Kidney (tissue), 14 donors: ENCODE results near the gene NTRK2. TPM values are rescaled to one million over a fixed set of nuclear protein-coding genes. Genes with fewer than 3 reads are reported as not detected.

Experiments
- DNase-seq, 5 donors: peaks; one replicate each; pipeline ENCODE4 v3.0.0-alpha.2; 2013 to 2020
- FAIRE-seq: peaks from 2 replicates; lab custom pipeline; 2012; peaks lifted over from hg19 to GRCh38; lab: Jason Lieb, UNC
- H3K27ac ChIP-seq, 2 donors: one replicate each; pipeline ENCODE4 v1.7.0; 2013; ENCODE audit warnings: low read depth in 2 of 2, low read length in 2 of 2, inconsistent platforms in 1 of 2
- H3K27me3 ChIP-seq: one replicate; pipeline ENCODE4 v1.7.1; 2013; ENCODE audit warnings: low read length, inconsistent platforms; ENCODE audit not compliant: control insufficient read depth, insufficient read depth
- H3K36me3 ChIP-seq, 3 donors: one replicate each; pipeline versions ENCODE4 v1.7.0 to v1.7.1; 2013; ENCODE audit warnings: low read length in 3 of 3, control low read depth in 1 of 3, inconsistent platforms in 1 of 3; ENCODE audit not compliant: insufficient read depth in 3 of 3, control insufficient read depth in 2 of 3
- H3K4me1 ChIP-seq, 3 donors: one replicate each; pipeline versions ENCODE4 v1.7.0 to v1.7.1; 2013; ENCODE audit warnings: low read length in 3 of 3, inconsistent platforms in 1 of 3, low read depth in 1 of 3; ENCODE audit not compliant: control insufficient read depth in 2 of 3, insufficient read depth in 2 of 3
- H3K4me3 ChIP-seq, 3 donors: one replicate each; pipeline versions ENCODE4 v1.7.0 to v1.8.1; 2013; ENCODE audit warnings: low read length in 3 of 3, control low read depth in 1 of 3, inconsistent platforms in 1 of 3
- H3K9ac ChIP-seq, 3 donors: one replicate each; pipeline versions ENCODE4 v1.7.0 to v1.7.1; 2013; ENCODE audit warnings: low read length in 3 of 3, control low read depth in 1 of 3, inconsistent platforms in 1 of 3
- H3K9me3 ChIP-seq, 3 donors: one replicate each; pipeline versions ENCODE4 v1.7.0 to v1.7.1; 2013; ENCODE audit warnings: low read length in 3 of 3, control low read depth in 1 of 3, inconsistent platforms in 1 of 3; ENCODE audit not compliant: control insufficient read depth in 2 of 3, insufficient read depth in 1 of 3
- CTCF ChIP-seq: IDR thresholded peaks from 3 replicates; pipeline ENCODE4 v1.5.1; 2012; ENCODE audit warnings: mild to moderate bottlenecking, moderate library complexity, borderline replicate concordance; ENCODE audit not compliant: insufficient read depth; ENCODE audit errors: extremely low read depth
- intact Hi-C: fragments of 100-400 bp; cut with DNase I; formaldehyde crosslinking; loops from one replicate; pipeline ENCODE4 v1.11.1; 2022
- polyA plus RNA-seq: library from polyadenylated mRNA; stranded (reverse); fragments of 350-450 nt; fragmentation: Illumina TruSeq; extraction: RNeasy Lipid Tissue Mini Kit (QIAGEN cat#74804); gene quantifications from one replicate; pipeline ENCODE4 v1.2.3, GENCODE V29; 2014; ENCODE audit warnings: low read depth, low replicate concordance; ENCODE audit not compliant: insufficient read depth
- total RNA-seq: library from RNA; stranded (reverse); fragmentation: NEBNext Ultra II Directional; extraction: Animal tissue kit (Norgen Biotek cat#: 25700); gene quantifications from one replicate; pipeline ENCODE4 v1.2.1, GENCODE V29; 2021
- donor health status: control.
- donor health status: control.
- donor health status: control.
- donor health status: control.
- donor health status: control.
- donor health status: DM: yes; HTN: yes; CAD: no.
- donor health status: Normal renal cell carcinoma (clear cell type).

The NTRK2 gene
- total and polyA plus RNA-seq, 2 donors from 2014 or later = 20.0 to 41.2 TPM

- DNase-seq = peak in 1 of 5 donors; percentile 55
- Histone ChIP-seq H3K9me3 (no peaks in the 10 kb centered on the region), H3K4me3 (no peak overlapping the region), H3K27me3 (no peaks in the 10 kb centered on the region), H3K36me3 (no peaks in the 10 kb centered on the region), H3K4me1 (peaks cover 0 to 7% (median 4%) of the 10 kb centered on the region in 3 donors), H3K9ac (no peak overlapping the region), H3K27ac (no peak overlapping the region)
- intact Hi-C loops = no loop called here
- no peak for TF ChIP-seq CTCF
- no peak for FAIRE-seq
Measured at GRCh38 chr9:84677080-84677479, 7.6 kb downstream of the NTRK2 start.

- H3K4me3 ChIP-seq = no peak overlapping the region
- H3K27ac ChIP-seq = no peak overlapping the region
- no peaks in the 10 kb centered on the region for H3K36me3 ChIP-seq
- intact Hi-C loops = no loop called here
- peaks cover 0 to 7% (median 4%) of the 10 kb centered on the region in 3 donors for H3K4me1 ChIP-seq
- no peaks in the 10 kb centered on the region for H3K27me3 ChIP-seq
- H3K9me3 ChIP-seq = no peaks in the 10 kb centered on the region
- DNase-seq = no peak
- H3K9ac ChIP-seq = no peak overlapping the region
- no peak for TF ChIP-seq CTCF
- no peak for FAIRE-seq
Measured at GRCh38 chr9:84679571-84679970, 10.0 kb downstream of the NTRK2 start.

- FAIRE-seq (no peak), DNase-seq (no peak)
- Histone ChIP-seq H3K9ac (no peak overlapping the region), H3K27me3 (no peaks in the 10 kb centered on the region), H3K4me3 (no peak overlapping the region), H3K27ac (no peak overlapping the region), H3K4me1 (no peaks in the 10 kb centered on the region), H3K36me3 (no peaks in the 10 kb centered on the region), H3K9me3 (no peaks in the 10 kb centered on the region)
- no peak for TF ChIP-seq CTCF
- intact Hi-C loops = no loop called here
Measured at GRCh38 chr9:84681516-84682285, 12.2 kb downstream of the NTRK2 start.

GRCh38 chr9:84686068-84686467, 16.5 kb downstream of the NTRK2 start:
- Histone ChIP-seq H3K27me3 (no peaks in the 10 kb centered on the region), H3K27ac (no peak overlapping the region), H3K4me3 (no peak overlapping the region), H3K9me3 (no peaks in the 10 kb centered on the region), H3K9ac (no peak overlapping the region), H3K36me3 (no peaks in the 10 kb centered on the region), H3K4me1 (peaks cover 0 to 2% (median 0%) of the 10 kb centered on the region in 3 donors)
- FAIRE-seq (no peak), DNase-seq (no peak)
- no peak for TF ChIP-seq CTCF
- intact Hi-C loops = no loop called here
